ENCODE data around the gene USH2A.

Gene USH2A

DNA sequence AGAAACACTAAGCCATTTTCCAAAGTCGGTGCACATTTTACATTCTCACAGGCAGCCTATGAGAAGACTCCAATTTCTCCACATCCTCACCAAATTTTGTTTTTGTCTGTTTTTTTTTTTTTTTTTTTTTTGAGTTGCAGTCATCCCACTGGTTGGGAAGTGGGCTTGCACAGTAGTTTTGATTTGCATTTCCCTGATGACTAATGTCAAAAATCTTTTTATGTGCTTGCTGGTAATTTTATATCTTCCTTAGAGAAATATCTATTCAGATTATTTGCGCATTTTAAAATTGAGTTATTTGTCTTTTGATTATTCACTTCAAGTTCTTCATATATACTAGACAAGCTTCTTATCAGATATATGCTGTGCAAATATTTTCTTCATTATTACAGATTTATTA lies 141.5 kb downstream of the USH2A start:
- TF ChIP-seq, protein P1, sequence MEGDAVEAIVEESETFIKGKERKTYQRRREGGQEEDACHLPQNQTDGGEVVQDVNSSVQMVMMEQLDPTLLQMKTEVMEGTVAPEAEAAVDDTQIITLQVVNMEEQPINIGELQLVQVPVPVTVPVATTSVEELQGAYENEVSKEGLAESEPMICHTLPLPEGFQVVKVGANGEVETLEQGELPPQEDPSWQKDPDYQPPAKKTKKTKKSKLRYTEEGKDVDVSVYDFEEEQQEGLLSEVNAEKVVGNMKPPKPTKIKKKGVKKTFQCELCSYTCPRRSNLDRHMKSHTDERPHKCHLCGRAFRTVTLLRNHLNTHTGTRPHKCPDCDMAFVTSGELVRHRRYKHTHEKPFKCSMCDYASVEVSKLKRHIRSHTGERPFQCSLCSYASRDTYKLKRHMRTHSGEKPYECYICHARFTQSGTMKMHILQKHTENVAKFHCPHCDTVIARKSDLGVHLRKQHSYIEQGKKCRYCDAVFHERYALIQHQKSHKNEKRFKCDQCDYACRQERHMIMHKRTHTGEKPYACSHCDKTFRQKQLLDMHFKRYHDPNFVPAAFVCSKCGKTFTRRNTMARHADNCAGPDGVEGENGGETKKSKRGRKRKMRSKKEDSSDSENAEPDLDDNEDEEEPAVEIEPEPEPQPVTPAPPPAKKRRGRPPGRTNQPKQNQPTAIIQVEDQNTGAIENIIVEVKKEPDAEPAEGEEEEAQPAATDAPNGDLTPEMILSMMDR (IDR thresholded peaks at IDR 0.05; ENCODE audit: insufficient read depth, low read length, poor library complexity, severe bottlenecking) = no peak
- Histone ChIP-seq H3K27me3 (replicated peaks; ENCODE audit: control insufficient read depth, insufficient read depth, low read length) (no peaks in the 10 kb centered on the region), H3K36me3 (ENCODE audit: control insufficient read depth, insufficient read depth, low read length) (no peaks in the 10 kb centered on the region), H3K4me3 (replicated peaks; ENCODE audit: low read depth, low read length) (no peak overlapping the region)
- DNase-seq (ENCODE audit: extremely low read depth, insufficient read length) = no peak

DNA sequence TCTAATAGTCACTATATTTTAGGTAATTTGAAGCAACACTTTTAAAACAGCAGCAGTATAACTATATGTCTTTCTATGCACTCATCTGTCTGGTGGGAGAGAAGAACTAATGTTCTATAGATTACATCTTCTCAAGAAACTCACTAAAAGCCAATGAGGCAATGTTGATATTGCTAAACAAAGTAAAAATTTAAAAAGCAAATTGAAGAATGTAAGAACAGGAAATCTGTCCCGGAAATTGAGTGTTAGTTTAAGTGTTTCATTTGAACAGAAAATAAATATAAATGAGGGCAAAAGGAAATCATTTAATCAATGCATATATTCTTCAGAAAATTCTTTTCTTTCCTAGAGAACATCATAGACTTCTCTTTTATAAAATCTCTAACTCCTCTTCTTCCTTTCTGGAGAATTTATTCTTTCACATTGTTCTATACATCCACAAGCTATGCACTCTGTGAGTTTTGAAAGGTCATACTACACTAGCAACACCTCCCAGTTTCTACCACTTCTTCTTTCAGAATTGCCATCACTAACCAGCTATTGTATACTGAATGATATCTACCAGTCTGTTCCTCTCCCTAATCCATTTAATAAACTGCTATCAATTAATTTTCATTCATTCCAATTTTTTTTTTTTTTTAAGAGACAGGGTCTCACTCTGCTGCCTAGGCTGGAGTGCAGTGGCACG lies 153.0 kb downstream of the USH2A start:
- Histone ChIP-seq H3K27me3 (replicated peaks; ENCODE audit: control insufficient read depth, insufficient read depth, low read length) (no peaks in the 10 kb centered on the region), H3K36me3 (ENCODE audit: control insufficient read depth, insufficient read depth, low read length) (no peaks in the 10 kb centered on the region), H3K4me3 (replicated peaks; ENCODE audit: low read depth, low read length) (no peak overlapping the region)
- no peak for DNase-seq (ENCODE audit: extremely low read depth, insufficient read length)
- TF ChIP-seq, protein P1 (IDR thresholded peaks at IDR 0.05; ENCODE audit: insufficient read depth, low read length, poor library complexity, severe bottlenecking) = no peak

DNA sequence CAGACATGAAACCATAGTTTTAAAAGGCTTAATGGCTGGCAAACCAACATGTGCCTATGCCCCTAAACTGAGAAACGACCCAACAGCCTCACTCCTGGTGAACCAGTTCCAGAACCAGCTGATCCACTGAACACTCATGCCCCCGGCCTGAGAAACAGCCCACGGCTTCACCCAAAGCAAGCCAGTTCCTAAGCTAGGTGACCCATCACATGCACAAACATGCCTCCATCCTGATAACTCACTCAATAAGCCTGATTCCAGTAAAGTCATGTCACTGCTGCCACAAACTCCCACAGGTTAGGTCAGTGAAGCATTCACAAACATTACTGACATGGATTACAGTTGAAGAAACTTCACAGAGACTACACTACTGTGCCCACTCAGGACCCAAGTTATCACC lies 161.6 kb downstream of the USH2A start:
- Histone ChIP-seq H3K36me3 (ENCODE audit: control insufficient read depth, insufficient read depth, low read length) (no peaks in the 10 kb centered on the region), H3K27me3 (replicated peaks; ENCODE audit: control insufficient read depth, insufficient read depth, low read length) (no peaks in the 10 kb centered on the region), H3K4me3 (replicated peaks; ENCODE audit: low read depth, low read length) (no peak overlapping the region)
- TF ChIP-seq, protein P1 (IDR thresholded peaks at IDR 0.05; ENCODE audit: insufficient read depth, low read length, poor library complexity, severe bottlenecking) = no peak
- DNase-seq (ENCODE audit: extremely low read depth, insufficient read length) = no peak

DNA sequence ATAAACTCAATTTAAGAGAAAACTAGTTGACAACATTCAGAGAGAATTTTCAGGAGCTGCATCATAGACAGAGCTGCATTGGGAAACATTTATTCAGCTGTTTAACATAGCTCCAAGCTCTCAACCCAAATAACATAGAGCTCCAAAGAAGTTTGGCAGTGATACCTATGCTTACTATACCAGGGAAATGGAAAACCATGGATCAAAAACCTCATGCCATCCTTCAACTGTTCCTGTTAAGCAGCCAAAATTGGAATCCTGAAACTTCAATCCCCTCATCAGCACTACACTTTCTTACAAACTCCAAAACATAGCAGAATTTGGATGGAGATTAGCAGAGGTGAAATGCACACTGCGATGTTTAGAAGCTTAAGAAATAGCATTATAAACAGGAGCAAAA lies 164.4 kb downstream of the USH2A start:
- H3K36me3 ChIP-seq (ENCODE audit: control insufficient read depth, insufficient read depth, low read length) = no peaks in the 10 kb centered on the region
- TF ChIP-seq, protein P1 (IDR thresholded peaks at IDR 0.05; ENCODE audit: insufficient read depth, low read length, poor library complexity, severe bottlenecking) = no peak
- H3K4me3 ChIP-seq (replicated peaks; ENCODE audit: low read depth, low read length) = no peak overlapping the region
- DNase-seq (ENCODE audit: extremely low read depth, insufficient read length) = no peak
- no peaks in the 10 kb centered on the region for H3K27me3 ChIP-seq (replicated peaks; ENCODE audit: control insufficient read depth, insufficient read depth, low read length)

DNA sequence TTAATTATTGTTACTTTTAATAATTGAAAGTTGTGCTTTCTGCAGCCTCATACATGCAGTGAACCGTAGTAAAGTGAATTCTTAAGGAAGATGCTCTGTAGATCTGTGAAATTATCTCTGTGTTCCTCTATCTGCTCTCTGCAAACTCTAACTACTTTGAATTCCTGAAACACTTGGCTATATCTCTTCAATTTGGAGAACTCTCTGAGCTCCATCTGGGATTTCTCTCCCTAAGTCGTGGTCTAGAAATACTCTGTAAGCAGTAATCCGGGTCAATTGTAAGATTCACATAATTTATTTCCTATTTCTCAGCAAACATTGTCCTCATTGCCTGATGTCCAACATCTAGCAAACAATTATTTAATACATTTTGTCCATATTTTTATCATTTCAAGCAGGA lies 164.9 kb downstream of the USH2A start:
- H3K27me3 ChIP-seq (replicated peaks; ENCODE audit: control insufficient read depth, insufficient read depth, low read length) = no peaks in the 10 kb centered on the region
- TF ChIP-seq, protein P1 (IDR thresholded peaks at IDR 0.05; ENCODE audit: insufficient read depth, low read length, poor library complexity, severe bottlenecking) = no peak
- no peaks in the 10 kb centered on the region for H3K36me3 ChIP-seq (ENCODE audit: control insufficient read depth, insufficient read depth, low read length)
- no peak overlapping the region for H3K4me3 ChIP-seq (replicated peaks; ENCODE audit: low read depth, low read length)
- DNase-seq (ENCODE audit: extremely low read depth, insufficient read length) = no peak

DNA sequence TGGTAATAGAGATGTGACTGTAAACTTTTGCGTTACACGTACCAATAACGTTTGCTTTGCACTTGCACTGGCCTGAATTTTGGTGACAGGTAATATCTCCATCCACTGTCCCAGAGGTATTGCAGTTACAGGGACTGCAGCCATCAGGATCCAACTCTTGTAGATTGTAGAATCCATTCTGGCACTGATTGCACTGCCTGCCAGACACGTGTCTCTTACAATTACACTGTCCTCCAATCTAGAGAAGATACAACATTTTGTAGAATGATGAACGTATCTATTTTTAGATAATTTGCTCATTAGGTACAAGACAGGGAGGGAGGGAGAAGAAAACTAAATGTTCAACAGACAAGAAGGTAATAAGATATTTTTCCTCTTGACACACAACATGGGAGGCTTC lies 172.4 kb downstream of the USH2A start:
- TF ChIP-seq, protein P1 (IDR thresholded peaks at IDR 0.05; ENCODE audit: insufficient read depth, low read length, poor library complexity, severe bottlenecking) = no peak
- Histone ChIP-seq H3K27me3 (replicated peaks; ENCODE audit: control insufficient read depth, insufficient read depth, low read length) (no peaks in the 10 kb centered on the region), H3K4me3 (replicated peaks; ENCODE audit: low read depth, low read length) (no peak overlapping the region), H3K36me3 (ENCODE audit: control insufficient read depth, insufficient read depth, low read length) (no peaks in the 10 kb centered on the region)
- no peak for DNase-seq (ENCODE audit: extremely low read depth, insufficient read length)
